Fibroblast of mammary gland (primary cell): Measurements from ENCODE around the gene SCGB1D1.

Source experiments
- DNase-seq: peaks from one replicate; pipeline ENCODE4 v3.0.0-alpha.2; 2010; ENCODE audit warnings: low read depth
- H3K4me3 ChIP-seq: 2 replicates; pipeline ENCODE4 v1.5.1; 2011; ENCODE audit warnings: low read depth, mild to moderate bottlenecking, low read length, moderate library complexity; ENCODE audit not compliant: control insufficient read depth
- CTCF ChIP-seq: conservative IDR thresholded peaks from 2 replicates; pipeline ENCODE4 v1.5.1; 2011; ENCODE audit warnings: low read depth, low read length, inconsistent platforms; ENCODE audit not compliant: control insufficient read depth, insufficient read depth

The SCGB1D1 gene

GRCh38 chr11:62144641-62145255 is 45.3 kb upstream of the SCGB1D1 start:
- no peak overlapping the region for H3K4me3 ChIP-seq
- DNase-seq: no peak

GRCh38 chr11:62145261-62145871 is 44.6 kb upstream of the SCGB1D1 start:
- DNase-seq: no peak
- no peak for TF ChIP-seq CTCF
- H3K4me3 ChIP-seq: no peak overlapping the region

More at GRCh38 chr11:62144641-62145255, 45.3 kb upstream of the SCGB1D1 start:
- no peak for TF ChIP-seq CTCF

GRCh38 chr11:62146476-62147200 is 43.4 kb upstream of the SCGB1D1 start:
- TF ChIP-seq CTCF: no peak
- H3K4me3 ChIP-seq: no peak overlapping the region
- no peak for DNase-seq

- TF ChIP-seq CTCF: peak; percentile 3
- H3K4me3 ChIP-seq: no peak overlapping the region
- DNase-seq: no peak
These were observed 42.5 kb upstream of the SCGB1D1 start for GRCh38 chr11:62147545-62147944.

GRCh38 chr11:62148271-62148980 is 41.6 kb upstream of the SCGB1D1 start:
- H3K4me3 ChIP-seq: no peak overlapping the region
- TF ChIP-seq CTCF: no peak
- no peak for DNase-seq

GRCh38 chr11:62149986-62150886 is 39.8 kb upstream of the SCGB1D1 start:
- no peak for TF ChIP-seq CTCF
- H3K4me3 ChIP-seq: no peak overlapping the region
- DNase-seq: no peak
